ENCODE measurements around the gene LRRC32.

DNA sequence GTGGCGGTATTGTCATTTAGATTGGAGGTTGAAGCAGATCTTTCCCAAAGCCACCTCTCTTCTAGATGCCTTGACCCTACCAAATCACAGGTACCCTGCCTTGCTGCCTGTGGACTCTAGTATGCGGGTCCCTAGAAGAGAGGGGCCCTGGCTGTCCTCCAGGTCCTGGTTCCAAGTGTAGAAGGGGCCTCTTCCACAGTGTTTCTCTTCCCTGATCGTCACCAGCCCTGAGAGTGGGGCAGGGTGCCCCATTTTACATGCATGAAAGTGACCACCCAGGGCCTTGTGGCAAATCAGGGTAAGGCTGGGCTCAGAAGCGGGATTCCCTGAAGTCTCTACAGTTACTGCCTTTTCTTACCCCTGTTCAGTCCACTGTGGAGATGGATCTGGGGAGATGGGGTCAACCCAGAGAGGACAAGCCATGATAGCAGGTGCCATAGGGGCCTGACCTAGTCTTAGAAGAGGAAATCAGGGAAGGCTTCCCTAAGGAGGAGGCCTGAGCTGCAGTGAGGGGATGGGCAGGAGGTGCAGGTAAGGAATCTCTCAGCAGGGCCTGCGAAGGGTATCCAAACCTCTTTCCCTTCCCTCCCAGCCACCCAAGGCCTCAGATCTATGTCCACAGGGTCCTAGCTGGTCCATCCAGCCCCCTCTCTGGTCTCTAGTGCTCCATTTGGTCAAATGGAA, 1.2 kb upstream of the LRRC32 start:
- no peak for TF ChIP-seq POLR2A (IDR thresholded peaks at IDR 0.05; ENCODE audit: low read depth, low read length)
- no peak for TF ChIP-seq CTCF (conservative IDR thresholded peaks at IDR 0.05; ENCODE audit: low read depth, low read length)
- TF ChIP-seq BHLHE40 (IDR thresholded peaks at IDR 0.05; ENCODE audit: low read depth, low read length) = no peak
- no peak for TF ChIP-seq RFX5 (IDR thresholded peaks at IDR 0.05; ENCODE audit: low read depth, low read length)
- no peak for TF ChIP-seq RAD21 (IDR thresholded peaks at IDR 0.05; ENCODE audit: low read length)

Data from IMR-90 (cell line).